ENCODE measurements around the gene EXOC3L1.
A peak's percentile ranks its signal among the peaks of the same experiment; 100 is the strongest.

The EXOC3L1 gene

GRCh38 chr16:67198238-67198734 is 8.3 kb upstream of the EXOC3L1 start:
- no peak for DNase-seq

DNA sequence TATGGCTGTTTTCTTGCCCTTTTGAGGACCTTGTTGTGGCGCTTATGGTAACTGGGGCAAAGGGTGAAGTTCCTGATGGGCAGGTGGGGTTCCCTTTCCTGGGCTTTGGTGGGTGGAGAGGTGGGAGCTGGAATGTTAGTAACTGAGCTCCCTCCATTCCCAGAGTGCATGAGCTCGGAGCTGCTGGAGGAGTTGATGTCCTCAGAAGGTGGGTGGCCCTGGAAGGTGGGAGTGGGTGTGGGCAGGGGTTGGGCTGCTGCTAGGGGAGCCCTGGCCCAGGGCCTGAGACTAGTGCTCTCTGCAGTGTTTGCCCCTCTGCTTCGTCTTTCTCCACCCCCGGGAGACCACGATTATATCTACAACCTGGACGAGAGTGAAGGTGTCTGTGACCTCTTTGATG is 7.8 kb upstream of the EXOC3L1 start:
- DNase-seq, result no peak

- DNase-seq, result no peak
These were observed 6.9 kb upstream of the EXOC3L1 start for GRCh38 chr16:67196881-67197280.

DNA sequence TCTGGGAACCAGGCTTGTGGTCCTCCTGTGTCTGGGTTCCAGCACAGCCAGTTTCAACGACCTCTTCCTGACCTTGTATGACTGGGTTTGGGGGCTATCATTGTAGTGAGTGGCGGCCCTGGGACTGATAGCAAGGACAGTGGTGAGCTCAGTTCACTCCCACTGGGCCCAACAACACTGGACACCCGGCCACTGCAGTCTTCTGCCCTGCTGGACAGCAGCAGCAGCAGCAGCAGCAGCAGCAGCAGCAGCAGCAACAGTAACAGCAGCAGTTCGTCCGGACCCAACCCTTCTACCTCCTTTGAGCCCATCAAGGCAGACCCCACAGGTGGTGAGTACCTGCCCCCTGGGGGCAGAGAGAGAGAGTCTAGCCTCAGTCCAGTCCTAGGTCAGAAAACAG is 5.7 kb upstream of the EXOC3L1 start:
- DNase-seq, result no peak

GRCh38 chr16:67194260-67194659 is 4.3 kb upstream of the EXOC3L1 start:
- DNase-seq, result no peak

DNA sequence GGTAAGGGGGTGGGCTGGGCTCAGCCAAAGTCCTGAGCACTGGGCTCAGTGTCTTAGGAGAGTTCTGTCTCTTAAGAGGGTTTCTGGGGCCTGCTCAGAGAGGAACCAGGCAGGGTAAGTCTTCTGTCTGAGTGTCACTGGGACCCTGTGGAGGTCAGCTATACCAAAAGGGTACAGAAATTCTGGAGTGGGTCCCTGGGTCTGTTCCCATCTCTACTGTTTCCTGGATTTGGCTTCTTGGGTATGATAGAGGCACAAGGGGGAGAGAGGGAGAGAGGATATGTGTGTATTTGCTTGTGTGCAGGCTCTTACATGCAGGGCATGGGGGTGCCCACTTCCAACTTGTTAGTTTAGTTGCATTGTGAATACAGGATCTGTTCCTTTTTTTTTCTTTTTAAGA is 3.6 kb upstream of the EXOC3L1 start:
- no peak for DNase-seq

GRCh38 chr16:67192781-67193361 is 2.9 kb upstream of the EXOC3L1 start:
- DNase-seq, result no peak

DNA sequence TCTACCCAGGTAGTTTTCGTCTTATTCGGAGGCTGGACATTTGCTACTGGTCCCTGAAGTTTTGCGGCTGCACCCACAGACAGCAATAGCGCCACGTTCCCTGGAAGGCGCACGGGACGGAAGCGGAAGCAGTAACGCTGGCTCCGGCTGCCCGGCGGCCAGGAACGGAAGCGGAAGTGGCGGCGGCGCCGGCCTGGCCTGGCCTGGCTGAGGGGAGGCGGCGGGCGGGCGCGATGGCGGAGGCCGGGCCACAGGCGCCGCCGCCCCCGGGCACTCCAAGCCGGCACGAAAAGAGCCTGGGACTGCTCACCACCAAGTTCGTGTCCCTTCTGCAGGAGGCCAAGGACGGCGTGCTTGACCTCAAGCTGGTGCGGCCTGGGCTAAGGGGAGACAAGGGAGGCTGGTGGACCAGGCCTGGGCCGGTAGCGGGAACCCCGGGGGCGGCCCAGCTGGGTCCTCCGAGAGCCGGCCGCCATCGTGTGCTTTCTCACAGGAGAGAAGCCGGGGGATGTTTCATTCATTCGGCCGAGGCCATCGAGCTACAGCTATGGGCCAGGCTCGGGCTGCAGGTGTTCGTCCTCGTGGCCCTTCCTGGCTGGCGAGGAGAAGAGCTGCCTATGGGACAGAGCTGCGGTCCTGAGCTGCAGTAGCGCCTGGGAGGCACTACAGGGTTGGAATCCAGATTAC is 2.2 kb upstream of the EXOC3L1 start, which contains the start of gene E2F4:
Gene E2F4 (plus strand): TSS at position 161 of the 687 bp plus-strand sequence. CDS start 73 bp downstream, at position 234.
- DNase-seq, result peak; percentile 66 to 76

GRCh38 chr16:67191411-67191994 is 1.6 kb upstream of the EXOC3L1 start:
- no peak for DNase-seq

DNA sequence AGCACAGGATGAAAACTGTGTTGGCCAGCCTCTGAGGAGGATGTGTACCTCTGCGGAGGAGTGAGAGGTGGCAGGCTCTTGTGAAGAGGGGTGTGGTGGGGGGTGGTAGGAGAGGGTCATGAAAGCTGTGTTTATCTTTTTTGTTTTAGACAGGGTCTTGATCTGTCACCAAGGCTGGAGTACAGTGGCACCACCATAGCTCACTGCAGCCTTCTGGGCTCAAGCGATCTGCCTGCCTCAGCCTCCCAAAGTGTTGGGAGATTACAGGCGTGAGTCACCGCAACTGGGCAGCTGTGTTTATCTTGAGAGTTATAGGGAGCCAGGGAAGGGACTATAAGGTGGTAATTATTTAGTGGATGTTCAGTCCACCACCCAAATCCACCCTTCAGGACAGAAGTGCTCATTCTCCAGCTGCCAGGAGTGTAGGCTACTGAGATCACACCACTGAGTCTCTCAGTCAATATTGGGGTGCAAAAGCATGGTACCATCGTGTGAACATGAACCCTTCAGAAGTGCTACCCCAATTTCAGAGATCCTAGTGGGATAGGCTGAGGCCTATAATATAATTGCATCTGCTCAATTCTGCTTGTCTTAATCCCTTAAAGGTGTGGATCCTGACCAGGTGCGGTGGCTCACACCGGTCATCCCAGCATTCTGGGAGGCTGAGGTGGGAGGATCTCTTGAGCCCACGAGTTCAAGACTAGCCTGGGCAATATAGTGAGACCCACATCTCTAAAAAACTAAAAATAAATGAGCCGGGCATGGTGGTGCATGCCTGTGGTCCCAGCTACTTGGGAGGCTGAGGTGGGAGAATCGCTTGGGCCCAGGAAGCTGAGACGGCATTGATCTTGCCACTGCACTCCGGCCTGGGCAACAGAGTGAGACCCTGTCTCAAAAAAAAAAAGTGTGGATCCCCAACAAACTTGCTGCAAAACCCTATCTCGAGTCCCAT is 788 bp upstream of the EXOC3L1 start:
- no peak for DNase-seq

DNA sequence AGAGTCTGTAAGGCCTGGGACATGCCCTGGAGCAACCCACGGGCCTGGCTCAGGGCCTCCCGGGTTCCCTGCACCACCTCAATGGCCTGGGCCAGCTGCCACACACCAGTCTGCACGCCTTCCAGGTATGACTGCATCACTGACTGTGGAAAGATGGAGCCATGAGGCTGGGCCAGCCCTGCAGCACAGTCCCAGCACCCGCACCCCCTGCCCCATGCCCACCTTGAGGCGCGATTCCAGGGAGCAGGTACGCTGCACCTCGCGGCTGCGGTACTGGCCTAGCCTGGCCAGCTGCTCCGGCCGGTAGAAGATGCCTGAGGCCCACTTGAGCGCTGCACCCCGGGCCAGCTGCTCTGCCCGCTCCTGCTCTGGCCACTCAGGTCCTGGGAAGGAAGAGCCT is 1.1 kb downstream of the EXOC3L1 start:
- no peak for DNase-seq

DNA sequence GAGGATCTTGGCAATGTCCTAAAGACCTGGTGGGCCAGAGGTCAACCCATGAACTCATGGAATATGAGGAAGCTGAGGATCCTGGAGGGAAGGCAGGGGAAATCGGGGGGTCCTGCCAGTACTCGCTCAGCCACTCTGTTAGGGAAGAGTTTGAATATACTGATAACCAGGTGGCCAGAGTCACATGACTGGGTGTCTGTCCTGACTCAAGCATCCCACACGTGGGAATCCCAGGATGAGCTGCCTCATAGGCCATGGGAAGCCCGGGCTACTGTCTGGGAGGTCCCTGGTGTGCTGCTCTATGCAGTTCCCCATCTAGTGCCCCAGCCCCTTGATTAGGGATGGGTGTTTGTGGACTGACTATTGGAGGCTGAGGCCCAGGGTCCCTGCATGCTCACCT is 1.6 kb downstream of the EXOC3L1 start:
- DNase-seq, result no peak

- no peak for DNase-seq
These were observed 2.6 kb downstream of the EXOC3L1 start for GRCh38 chr16:67187175-67187890.

DNA sequence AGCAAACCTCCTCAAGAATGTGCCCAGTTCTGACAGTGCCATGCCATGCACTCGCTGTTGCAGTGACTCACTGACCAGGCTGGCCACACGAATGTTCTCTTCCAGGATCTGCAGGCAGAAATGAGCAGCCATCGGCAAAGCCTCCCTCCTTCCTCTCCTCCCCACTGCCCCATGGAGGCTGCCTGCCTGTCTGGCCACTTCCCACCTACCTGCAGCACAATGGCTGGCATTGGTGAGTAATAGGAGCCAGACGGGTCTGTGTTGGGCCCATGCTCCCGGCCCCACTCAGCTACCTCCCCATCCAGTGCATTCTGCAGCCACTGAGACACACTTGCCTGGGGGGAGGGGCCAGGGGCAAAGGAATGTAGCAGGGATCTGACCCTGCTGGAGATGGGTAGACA is 3.4 kb downstream of the EXOC3L1 start:
- no peak for DNase-seq

DNA sequence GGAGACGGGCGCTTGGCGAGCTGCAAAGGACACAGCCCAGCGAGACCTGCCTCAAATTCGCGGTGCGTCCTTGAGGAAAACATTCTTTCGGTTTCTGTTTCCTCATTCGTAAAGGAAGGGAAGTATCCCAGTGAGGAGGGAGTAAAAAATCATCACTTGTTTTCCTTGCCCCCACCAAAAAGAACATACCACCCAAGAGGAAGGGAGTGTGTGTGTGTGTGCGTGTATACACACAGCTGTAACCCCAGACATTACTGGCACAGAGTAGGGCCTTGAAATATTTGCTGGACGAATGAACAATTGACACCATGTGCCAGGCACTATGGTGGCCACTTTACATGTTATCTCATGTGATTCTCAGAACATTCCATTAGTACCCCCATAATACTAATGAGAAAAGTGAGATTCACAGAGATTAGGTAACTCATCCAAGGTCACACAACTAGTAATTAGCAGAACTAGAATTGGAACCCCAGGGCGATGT is 4.2 kb downstream of the EXOC3L1 start:
- DNase-seq, result no peak

DNA sequence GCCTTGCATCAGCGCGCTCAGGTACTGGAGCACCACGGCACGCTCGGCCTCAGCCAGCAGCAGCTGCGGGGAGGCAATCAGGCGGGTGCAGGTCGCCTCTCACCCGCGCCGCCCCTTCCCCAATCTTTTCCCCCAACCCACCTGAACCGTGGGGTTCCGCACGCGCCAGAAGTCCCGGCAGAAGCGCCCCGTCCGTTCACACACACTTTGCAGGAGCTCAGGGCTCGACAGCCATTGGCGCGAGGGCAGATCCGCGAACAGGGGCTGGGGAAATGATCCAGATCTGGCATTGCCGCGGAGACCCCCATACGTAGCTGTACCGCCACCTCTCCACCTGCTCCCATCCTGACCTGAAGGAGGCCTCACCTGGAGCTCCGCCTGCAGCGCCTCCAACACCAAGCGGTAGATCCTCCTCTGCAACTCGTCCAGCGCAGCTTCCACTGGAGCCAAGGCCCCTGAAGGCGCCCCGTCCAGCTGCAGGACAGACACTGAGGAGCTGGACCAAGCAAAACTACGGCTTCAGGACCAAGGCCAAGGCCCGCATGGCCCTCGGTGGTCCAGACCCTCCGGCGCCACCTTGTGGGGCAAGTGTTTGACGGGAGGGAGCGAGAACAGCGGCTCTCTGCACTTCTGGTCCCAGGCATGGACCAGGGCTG is 4.8 kb downstream of the EXOC3L1 start:
- peak in 1 of 2 experiments; percentile 63 for DNase-seq

- no peak for DNase-seq
These were observed 5.4 kb downstream of the EXOC3L1 start for GRCh38 chr16:67184453-67184994.

DNA sequence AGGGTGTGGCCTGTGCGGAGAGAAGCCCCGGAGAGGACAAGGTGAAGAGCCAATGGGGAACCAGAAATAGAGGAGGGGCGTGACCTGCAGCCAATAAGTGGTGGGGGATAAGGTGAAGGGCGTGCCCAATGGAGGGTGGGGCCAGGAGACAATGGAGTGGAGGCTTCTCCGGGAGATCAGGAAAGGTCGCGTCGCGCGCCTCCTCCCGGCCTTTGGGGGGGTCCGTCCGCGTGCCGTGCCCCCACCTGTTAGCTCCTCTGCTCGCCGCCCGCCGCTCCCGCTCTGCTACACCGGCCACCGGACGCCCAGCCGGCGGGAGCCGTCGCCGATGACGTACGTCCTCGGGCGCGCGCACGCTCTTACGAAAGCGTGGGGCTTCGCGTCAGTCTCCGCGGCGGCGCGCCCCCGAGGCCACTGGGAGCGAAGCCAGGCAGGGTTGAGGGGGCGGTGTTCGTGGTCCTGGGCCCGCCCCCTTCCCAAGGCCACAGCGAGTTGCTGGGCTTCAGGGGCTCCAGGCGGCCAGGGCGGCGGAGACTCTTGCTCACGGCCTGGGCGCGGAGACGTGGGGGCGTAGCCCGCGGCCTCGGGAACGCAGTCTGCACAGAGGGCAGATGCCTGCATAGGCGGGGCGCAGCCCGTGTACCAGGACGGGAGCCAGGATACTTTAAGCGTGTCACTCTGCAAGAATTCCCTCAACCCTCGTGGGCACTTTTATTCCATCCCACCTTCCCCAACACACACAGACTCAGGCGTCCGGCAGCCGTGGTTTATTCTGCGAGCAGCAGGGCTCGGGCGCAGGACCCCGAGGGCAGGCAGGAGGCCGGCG is 6.1 kb downstream of the EXOC3L1 start, which contains the start of gene MATCAP1:
Gene MATCAP1 (minus strand): TSS at position 337 of the 826 bp plus-strand sequence. CDS start 3,353 bp downstream, outside the sequence.
- peak; percentile 87 to 99 for DNase-seq

DNA sequence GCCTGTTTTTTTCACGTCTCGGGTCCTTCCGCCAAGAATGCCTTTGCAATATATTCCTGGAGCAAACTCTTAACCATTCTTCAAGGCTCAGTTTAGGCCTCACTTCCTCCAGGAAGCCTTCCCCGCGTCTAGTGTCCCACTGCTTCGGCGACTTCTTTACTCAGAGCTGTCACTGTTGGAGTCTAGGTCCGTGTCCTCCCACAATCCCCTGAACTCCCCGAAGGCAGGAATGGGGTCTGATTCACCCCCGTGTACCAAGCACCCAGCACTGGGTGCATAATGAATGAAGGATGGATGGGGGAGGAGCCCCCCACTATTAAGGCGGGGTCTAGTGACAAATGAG is 6.7 kb downstream of the EXOC3L1 start:
- DNase-seq, result no peak

DNA sequence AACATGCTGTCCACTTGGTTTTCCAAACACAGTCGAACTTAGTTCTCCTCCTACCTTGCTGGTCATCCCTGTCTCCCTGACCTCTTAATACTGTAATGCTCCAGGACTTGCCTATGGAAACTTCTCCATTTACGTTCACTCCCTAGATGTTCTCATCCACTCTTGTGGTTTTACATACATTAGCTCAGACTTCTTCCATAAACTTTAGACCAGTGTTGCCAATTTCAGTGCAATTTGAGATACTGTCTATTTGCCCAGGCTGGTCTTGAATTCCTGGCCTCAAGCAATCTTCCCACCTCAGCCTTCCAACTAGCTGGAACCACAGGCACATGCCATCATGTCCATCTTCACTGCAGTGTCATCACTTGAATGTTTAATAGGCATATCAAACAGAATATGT is 7.6 kb downstream of the EXOC3L1 start:
- DNase-seq, result no peak
